Gastrocnemius medialis (tissue), 4 donors: Measurements from ENCODE around the gene IFNE.

Source experiments
- CTCF ChIP-seq, 5 experiments: fragments of 450-650 bp in 3 of 5; fragments of 200-600 bp in 2 of 5; sonication (generic) in 2 of 5; IDR thresholded peaks in 4 of 5; conservative IDR thresholded peaks in 1 of 5; 1 replicate in 4 of 5; 2 replicates in 1 of 5; pipeline ENCODE4 v1.5.1; 2016 to 2019; ENCODE audit warnings: antibody characterized with exemption in 5 of 5, mild to moderate bottlenecking in 3 of 5, moderate library complexity in 3 of 5
- POLR2A ChIP-seq, 2 donors: fragments of 450-650 bp; IDR thresholded peaks; one replicate each; pipeline ENCODE4 v1.6.1; 2017; ENCODE audit warnings: antibody characterized with exemption in 2 of 2, mild to moderate bottlenecking in 2 of 2, moderate library complexity in 2 of 2

GRCh38 chr9:21477466-21477865, 4.6 kb downstream of the IFNE start:
- TF ChIP-seq CTCF (IDR thresholded peaks at IDR 0.05 in 4 of 5, conservative IDR thresholded peaks at IDR 0.05 in 1 of 5), result no peak
- no peak for TF ChIP-seq POLR2A (IDR thresholded peaks at IDR 0.05)
